GM23338 (cell line): ENCODE results near the gene TULP3. TPM values are rescaled to one million over a fixed set of nuclear protein-coding genes. Genes with fewer than 3 reads are reported as not detected.
A peak's percentile ranks its signal among the peaks of the same experiment; 100 is the strongest.

ENCODE experiments used
- ATAC-seq: fragments of 200-7000 bp; cut with Tn5 transposase; 3 replicates; pipeline ENCODE4 v1.9.1; 2020
- DNase-seq: peaks from one replicate; pipeline ENCODE4 v3.0.0-alpha.2; 2015; ENCODE audit warnings: low spot score
- H2AFZ ChIP-seq: fragments of 200-600 bp; sonication (generic); 2 replicates; pipeline ENCODE4 v1.8.0; 2016; ENCODE audit warnings: antibody characterized with exemption, mild to moderate bottlenecking, moderate library complexity
- H3F3A ChIP-seq: fragments of 200-600 bp; sonication (generic); replicated peaks from 2 replicates; pipeline ENCODE4 v1.8.0; 2017; ENCODE audit warnings: antibody characterized with exemption, mixed run types, low read depth
- H3K27ac ChIP-seq: fragments of 200-600 bp; sonication (generic); 2 replicates; pipeline ENCODE4 v1.6.1; 2016; ENCODE audit warnings: low read depth
- H3K27me3 ChIP-seq: fragments of 200-600 bp; sonication (generic); 2 replicates; pipeline ENCODE4 v1.8.0; 2016; ENCODE audit warnings: mild to moderate bottlenecking, mixed run types, moderate library complexity; ENCODE audit not compliant: insufficient read depth
- H3K36me3 ChIP-seq: fragments of 200-600 bp; sonication (generic); 2 replicates; pipeline ENCODE4 v1.8.0; 2016; ENCODE audit warnings: mild to moderate bottlenecking; ENCODE audit not compliant: insufficient read depth
- H3K4me1 ChIP-seq: fragments of 200-600 bp; sonication (generic); 2 replicates; pipeline ENCODE4 v1.8.0; 2016; ENCODE audit warnings: mild to moderate bottlenecking, moderate library complexity; ENCODE audit not compliant: insufficient read depth
- H3K4me2 ChIP-seq: fragments of 200-600 bp; sonication (generic); 2 replicates; pipeline ENCODE4 v1.7.1; 2017; ENCODE audit warnings: mixed run types
- H3K4me3 ChIP-seq: fragments of 200-600 bp; sonication (generic); 2 replicates; pipeline ENCODE4 v1.6.1; 2016; ENCODE audit warnings: mixed run types
- H3K79me2 ChIP-seq: fragments of 200-600 bp; sonication (generic); replicated peaks from 2 replicates; pipeline ENCODE4 v1.8.0; 2017; ENCODE audit warnings: mild to moderate bottlenecking; ENCODE audit not compliant: insufficient read depth
- H3K9me2 ChIP-seq: fragments of 200-600 bp; sonication (generic); 2 replicates; pipeline ENCODE4 v1.8.0; 2017; ENCODE audit not compliant: insufficient read depth
- H4K20me1 ChIP-seq: fragments of 200-600 bp; sonication (generic); replicated peaks from 2 replicates; pipeline ENCODE4 v1.8.0; 2017; ENCODE audit warnings: mild to moderate bottlenecking; ENCODE audit not compliant: insufficient read depth
- H3K27ac Mint-ChIP-seq: 2 replicates; pipeline ENCODE4 v1.8.0; 2020; ENCODE audit warnings: inconsistent platforms, mild to moderate bottlenecking, moderate library complexity, mixed read lengths
- H3K27me3 Mint-ChIP-seq: 3 replicates; pipeline ENCODE4 v1.8.0; 2022; ENCODE audit warnings: low read depth, mild to moderate bottlenecking, moderate library complexity, mixed read lengths, inconsistent platforms; ENCODE audit not compliant: insufficient read depth, poor library complexity
- H3K36me3 Mint-ChIP-seq: 3 replicates; pipeline ENCODE4 v1.8.0; 2021; ENCODE audit warnings: low read depth, mild to moderate bottlenecking, inconsistent platforms, moderate library complexity, mixed read lengths
- H3K4me1 Mint-ChIP-seq: 3 replicates; pipeline ENCODE4 v1.8.0; 2020; ENCODE audit warnings: mild to moderate bottlenecking, inconsistent platforms, mixed read lengths
- H3K4me3 Mint-ChIP-seq: 3 replicates; pipeline ENCODE4 v1.8.0; 2021; ENCODE audit warnings: moderate library complexity, mild to moderate bottlenecking, inconsistent platforms, mixed read lengths
- H3K9me3 Mint-ChIP-seq: 3 replicates; pipeline ENCODE4 v1.8.0; 2020; ENCODE audit warnings: moderate library complexity, mild to moderate bottlenecking, inconsistent platforms, mixed read lengths
- CREB1 ChIP-seq: fragments of 250-450 bp; sonication (Bioruptor Pico); IDR thresholded peaks from 2 replicates; pipeline ENCODE4 v1.5.0; 2020; ENCODE audit warnings: low read depth, mild to moderate bottlenecking, moderate library complexity
- CTCF ChIP-seq, 2 experiments: fragments of 200-600 bp in 1 of 2; sonication (generic) in 1 of 2; conservative IDR thresholded peaks; 2 replicates each; pipeline versions ENCODE4 v1.5.1 to v1.6.1; 2016 to 2017; ENCODE audit warnings: antibody characterized with exemption in 2 of 2, low read depth in 2 of 2, mild to moderate bottlenecking in 2 of 2, moderate library complexity in 1 of 2
- EZH2 ChIP-seq: fragments of 200-600 bp; sonication (generic); IDR thresholded peaks from one replicate; pipeline ENCODE4 v1.8.0; 2017; ENCODE audit warnings: antibody characterized with exemption, mild to moderate bottlenecking, low read depth; ENCODE audit not compliant: unreplicated experiment
- EZH2phosphoT487 ChIP-seq: fragments of 200-600 bp; sonication (generic); IDR thresholded peaks from one replicate; pipeline ENCODE4 v1.8.1; 2018; ENCODE audit warnings: antibody characterized with exemption; ENCODE audit not compliant: unreplicated experiment
- JUNB ChIP-seq: IDR thresholded peaks from one replicate; pipeline ENCODE4 v1.6.1; 2016; ENCODE audit warnings: antibody characterized with exemption; ENCODE audit not compliant: unreplicated experiment
- POLR2AphosphoS5 ChIP-seq: IDR thresholded peaks from 2 replicates; pipeline ENCODE4 v1.6.1; 2016; ENCODE audit warnings: antibody characterized with exemption, low read depth
- STAT1 ChIP-seq: IDR thresholded peaks from one replicate; pipeline ENCODE4 v1.6.1; 2016; ENCODE audit warnings: antibody characterized with exemption; ENCODE audit not compliant: unreplicated experiment
- ZNF114 ChIP-seq: fragments of 250-450 bp; sonication (Bioruptor Pico); IDR thresholded peaks from 2 replicates; pipeline ENCODE4 v1.5.0; 2020; ENCODE audit warnings: mild to moderate bottlenecking, moderate library complexity
- ZNF331 ChIP-seq: fragments of 250-450 bp; sonication (Bioruptor Pico); IDR thresholded peaks from 2 replicates; pipeline ENCODE4 v1.5.0; 2020; ENCODE audit warnings: low read depth, mild to moderate bottlenecking, moderate library complexity
- polyA plus RNA-seq: library from polyadenylated mRNA; unstranded; fragments of >200 nt; fragmentation: Nextera tagmentation; extraction: Ambion mirVana; gene quantifications from 2 replicates; pipeline ENCODE4 v1.2.1, GENCODE V29; 2016
- total RNA-seq: library from RNA; depleted of rRNA; stranded (reverse); fragments of >200 nt; shearing (Covaris generic); gene quantifications from 2 replicates; pipeline ENCODE4 v1.2.3, GENCODE V29; 2014
- TF ChIP-seq, protein P1 (sequence below): IDR thresholded peaks from one replicate; pipeline ENCODE4 v1.6.1; 2018; ENCODE audit warnings: antibody characterized with exemption; ENCODE audit not compliant: unreplicated experiment

Gene TULP3
- total and polyA plus RNA-seq, 2 experiments from 2014 or later = 15.1 to 18.8 TPM

DNA sequence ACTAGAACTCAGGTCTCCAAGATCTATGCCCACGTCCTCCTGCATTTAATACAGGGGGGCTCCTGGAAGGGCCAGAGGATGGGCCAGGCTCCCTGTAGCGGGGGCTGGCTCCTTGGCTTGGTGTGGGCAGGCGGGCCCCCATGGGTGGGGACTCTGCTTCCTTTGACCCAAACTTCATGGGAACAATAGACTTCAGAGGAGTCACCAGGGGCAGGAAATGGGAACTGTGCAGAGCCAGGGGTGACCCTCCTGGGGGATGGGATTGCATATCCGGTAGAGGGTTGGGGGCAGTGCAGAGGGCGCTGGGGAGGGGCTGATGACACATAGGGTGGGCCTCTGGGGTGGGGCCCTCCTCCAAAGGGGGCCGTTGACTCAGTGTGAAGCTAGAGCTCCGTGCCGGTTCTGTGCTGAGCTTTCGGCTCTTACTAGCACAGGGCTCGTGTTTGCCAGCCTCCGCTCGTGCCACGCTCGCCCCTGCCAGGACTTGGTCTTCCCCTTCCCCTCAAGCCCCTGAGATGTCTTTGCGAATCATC lies 73.1 kb downstream of the TULP3 start (continued):
- TF ChIP-seq ZNF114 (CRISPR knock-in tag) (no peak), POLR2AphosphoS5 (peak; percentile 60), EZH2phosphoT487 (no peak)

DNA sequence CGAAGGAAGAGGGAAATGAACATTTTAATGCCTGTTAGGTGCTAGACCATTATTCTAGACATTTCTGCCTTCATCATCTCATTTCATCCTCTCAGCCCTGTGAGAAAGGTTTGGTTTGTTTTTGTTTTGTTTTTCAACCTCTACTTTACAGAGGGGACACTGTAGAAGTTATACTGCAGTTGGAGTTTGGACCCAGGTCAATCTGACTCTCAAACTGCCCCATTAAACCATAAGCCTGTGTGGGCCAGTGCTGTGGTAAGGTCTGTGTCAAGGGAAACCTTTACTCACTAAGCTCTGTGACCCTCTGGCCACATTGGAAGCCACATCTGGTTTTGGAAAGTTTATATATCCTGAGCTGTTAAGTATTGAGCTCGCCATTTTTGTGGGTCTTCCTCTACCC lies 77.0 kb downstream of the TULP3 start:
- H3F3A ChIP-seq = peaks cover 29% of the 10 kb centered on the region
- H3K36me3 ChIP-seq = peaks cover 27% of the 10 kb centered on the region
- H2AFZ ChIP-seq = no peak overlapping the region
- peaks cover 32% of the 10 kb centered on the region for H3K4me1 ChIP-seq
- Mint-ChIP-seq H3K27me3 (peaks cover 5% of the 10 kb centered on the region), H3K36me3 (peaks cover 69% of the 10 kb centered on the region), H3K4me3 (no peak overlapping the region), H3K4me1 (peaks cover 33% of the 10 kb centered on the region), H3K27ac (peak overlapping the region; percentile 80), H3K9me3 (no peaks in the 10 kb centered on the region)
- peaks cover 34% of the 10 kb centered on the region for H4K20me1 ChIP-seq
- no peak for TF ChIP-seq JUNB
- no peak for TF ChIP-seq EZH2phosphoT487
- TF ChIP-seq EZH2 = no peak
- no peaks in the 10 kb centered on the region for H3K27me3 ChIP-seq
- H3K4me3 ChIP-seq = no peak overlapping the region
- no peak for ATAC-seq
- peak overlapping the region; percentile 83; the same call in 1 of the 2 replicates for H3K27ac ChIP-seq
- no peaks in the 10 kb centered on the region for H3K9me2 ChIP-seq
- no peak for DNase-seq
- H3K4me2 ChIP-seq = no peak overlapping the region
- H3K79me2 ChIP-seq = peaks cover 99% of the 10 kb centered on the region

DNA sequence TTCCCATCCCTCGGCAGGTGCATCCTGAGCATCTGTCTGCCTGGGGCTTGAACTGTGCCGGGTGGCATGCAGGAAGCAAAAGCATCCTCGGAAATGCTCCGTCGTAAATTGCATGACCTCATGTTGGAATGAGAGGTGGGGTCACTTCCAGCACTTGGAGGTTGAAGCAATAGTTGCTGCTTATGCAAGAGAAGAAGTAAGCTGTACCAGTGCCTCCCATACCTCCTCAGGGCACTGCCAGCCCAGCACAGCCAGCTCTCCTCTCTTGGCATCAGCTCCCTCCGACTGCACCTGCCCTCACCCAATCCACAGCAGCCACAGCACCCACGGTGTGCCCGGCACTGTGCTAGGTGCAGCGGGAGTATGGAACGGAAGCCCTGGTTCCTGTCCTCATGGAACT lies 80.1 kb downstream of the TULP3 start:
- ATAC-seq (no peak), DNase-seq (no peak)
- Mint-ChIP-seq H3K27ac (no peak overlapping the region), H3K9me3 (no peaks in the 10 kb centered on the region; the same call in 2 of the 3 replicates), H3K27me3 (peaks cover 14% of the 10 kb centered on the region), H3K36me3 (peaks cover 59% of the 10 kb centered on the region), H3K4me3 (no peak overlapping the region), H3K4me1 (peaks cover 28% of the 10 kb centered on the region)
- H3K36me3 ChIP-seq = peaks cover 23% of the 10 kb centered on the region
- H3K9me2 ChIP-seq = no peaks in the 10 kb centered on the region
- H3K27me3 ChIP-seq = no peaks in the 10 kb centered on the region
- H3F3A ChIP-seq = peaks cover 26% of the 10 kb centered on the region
- 0 out of 2 replicates have a peak overlapping the region, but pooled peaks have one; percentile 14 for H3K27ac ChIP-seq
- H3K79me2 ChIP-seq = peaks cover 100% of the 10 kb centered on the region
- no peak overlapping the region for H3K4me2 ChIP-seq
- H2AFZ ChIP-seq = no peak overlapping the region
- peaks cover 51% of the 10 kb centered on the region for H4K20me1 ChIP-seq
- peaks cover 23% of the 10 kb centered on the region for H3K4me1 ChIP-seq
- no peak overlapping the region for H3K4me3 ChIP-seq
- TF ChIP-seq CTCF (conservative IDR thresholded peaks at IDR 0.05; ENCODE audit: low read depth in 2 of 2) = no peak
- no peak for TF ChIP-seq ZNF331 (CRISPR knock-in tag)
- no peak for TF ChIP-seq EZH2
- TF ChIP-seq STAT1 = no peak
- no peak for TF ChIP-seq JUNB
- no peak for TF ChIP-seq ZNF114 (CRISPR knock-in tag)
- TF ChIP-seq, protein P1, sequence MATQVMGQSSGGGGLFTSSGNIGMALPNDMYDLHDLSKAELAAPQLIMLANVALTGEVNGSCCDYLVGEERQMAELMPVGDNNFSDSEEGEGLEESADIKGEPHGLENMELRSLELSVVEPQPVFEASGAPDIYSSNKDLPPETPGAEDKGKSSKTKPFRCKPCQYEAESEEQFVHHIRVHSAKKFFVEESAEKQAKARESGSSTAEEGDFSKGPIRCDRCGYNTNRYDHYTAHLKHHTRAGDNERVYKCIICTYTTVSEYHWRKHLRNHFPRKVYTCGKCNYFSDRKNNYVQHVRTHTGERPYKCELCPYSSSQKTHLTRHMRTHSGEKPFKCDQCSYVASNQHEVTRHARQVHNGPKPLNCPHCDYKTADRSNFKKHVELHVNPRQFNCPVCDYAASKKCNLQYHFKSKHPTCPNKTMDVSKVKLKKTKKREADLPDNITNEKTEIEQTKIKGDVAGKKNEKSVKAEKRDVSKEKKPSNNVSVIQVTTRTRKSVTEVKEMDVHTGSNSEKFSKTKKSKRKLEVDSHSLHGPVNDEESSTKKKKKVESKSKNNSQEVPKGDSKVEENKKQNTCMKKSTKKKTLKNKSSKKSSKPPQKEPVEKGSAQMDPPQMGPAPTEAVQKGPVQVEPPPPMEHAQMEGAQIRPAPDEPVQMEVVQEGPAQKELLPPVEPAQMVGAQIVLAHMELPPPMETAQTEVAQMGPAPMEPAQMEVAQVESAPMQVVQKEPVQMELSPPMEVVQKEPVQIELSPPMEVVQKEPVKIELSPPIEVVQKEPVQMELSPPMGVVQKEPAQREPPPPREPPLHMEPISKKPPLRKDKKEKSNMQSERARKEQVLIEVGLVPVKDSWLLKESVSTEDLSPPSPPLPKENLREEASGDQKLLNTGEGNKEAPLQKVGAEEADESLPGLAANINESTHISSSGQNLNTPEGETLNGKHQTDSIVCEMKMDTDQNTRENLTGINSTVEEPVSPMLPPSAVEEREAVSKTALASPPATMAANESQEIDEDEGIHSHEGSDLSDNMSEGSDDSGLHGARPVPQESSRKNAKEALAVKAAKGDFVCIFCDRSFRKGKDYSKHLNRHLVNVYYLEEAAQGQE = no peak
- TF ChIP-seq CREB1 (CRISPR knock-in tag) = no peak
